WI38 (cell line): ENCODE measurements around the gene CST9L.

Source experiments
- H3K4me3 ChIP-seq: 2 replicates; pipeline ENCODE4 v1.5.1; 2011; ENCODE audit warnings: low read depth, mild to moderate bottlenecking, control low read depth, low read length
- TF ChIP-seq, protein P1 (sequence below): IDR thresholded peaks from 2 replicates; pipeline ENCODE4 v1.5.1; 2012; ENCODE audit warnings: low read depth, mild to moderate bottlenecking, control low read depth, low read length

The CST9L gene

DNA sequence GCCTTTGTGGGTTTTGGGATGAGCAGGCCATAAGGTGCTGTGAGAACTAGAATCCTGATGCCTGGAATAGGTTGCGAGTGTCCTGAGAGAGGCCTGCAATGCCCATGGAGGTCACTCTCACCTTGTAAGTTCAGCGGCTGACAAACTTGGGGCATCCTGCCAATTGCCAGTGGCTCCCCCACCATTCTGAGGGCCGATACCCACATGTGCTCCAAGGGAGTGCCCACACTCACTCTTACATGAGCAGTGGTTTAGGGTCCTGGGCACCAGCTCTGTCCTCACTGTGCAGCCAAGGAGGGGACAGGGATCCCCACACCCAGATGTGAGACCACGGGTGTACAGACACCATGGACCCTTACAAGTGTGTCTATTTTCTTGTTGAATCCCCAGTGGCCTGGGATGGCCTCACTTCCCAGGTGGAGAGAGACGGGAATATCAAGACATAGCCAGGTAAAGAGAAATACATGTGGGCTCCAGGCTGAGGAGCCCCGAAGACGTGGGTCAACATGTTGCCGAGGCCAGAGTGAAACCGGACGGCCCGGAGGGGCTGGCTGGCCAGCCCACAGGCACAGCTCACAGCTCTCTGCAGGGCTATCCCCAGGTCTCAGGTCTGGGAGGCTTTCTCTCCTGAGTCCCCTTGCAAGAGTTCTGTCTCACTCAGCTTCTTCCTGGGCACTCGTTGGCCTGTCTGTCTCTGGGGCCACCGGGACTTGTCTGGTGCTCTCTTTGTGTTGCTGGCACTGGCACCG is 39.4 kb upstream of the CST9L start:
- no peak overlapping the region for H3K4me3 ChIP-seq
- TF ChIP-seq, protein P1, sequence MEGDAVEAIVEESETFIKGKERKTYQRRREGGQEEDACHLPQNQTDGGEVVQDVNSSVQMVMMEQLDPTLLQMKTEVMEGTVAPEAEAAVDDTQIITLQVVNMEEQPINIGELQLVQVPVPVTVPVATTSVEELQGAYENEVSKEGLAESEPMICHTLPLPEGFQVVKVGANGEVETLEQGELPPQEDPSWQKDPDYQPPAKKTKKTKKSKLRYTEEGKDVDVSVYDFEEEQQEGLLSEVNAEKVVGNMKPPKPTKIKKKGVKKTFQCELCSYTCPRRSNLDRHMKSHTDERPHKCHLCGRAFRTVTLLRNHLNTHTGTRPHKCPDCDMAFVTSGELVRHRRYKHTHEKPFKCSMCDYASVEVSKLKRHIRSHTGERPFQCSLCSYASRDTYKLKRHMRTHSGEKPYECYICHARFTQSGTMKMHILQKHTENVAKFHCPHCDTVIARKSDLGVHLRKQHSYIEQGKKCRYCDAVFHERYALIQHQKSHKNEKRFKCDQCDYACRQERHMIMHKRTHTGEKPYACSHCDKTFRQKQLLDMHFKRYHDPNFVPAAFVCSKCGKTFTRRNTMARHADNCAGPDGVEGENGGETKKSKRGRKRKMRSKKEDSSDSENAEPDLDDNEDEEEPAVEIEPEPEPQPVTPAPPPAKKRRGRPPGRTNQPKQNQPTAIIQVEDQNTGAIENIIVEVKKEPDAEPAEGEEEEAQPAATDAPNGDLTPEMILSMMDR, result no peak

DNA sequence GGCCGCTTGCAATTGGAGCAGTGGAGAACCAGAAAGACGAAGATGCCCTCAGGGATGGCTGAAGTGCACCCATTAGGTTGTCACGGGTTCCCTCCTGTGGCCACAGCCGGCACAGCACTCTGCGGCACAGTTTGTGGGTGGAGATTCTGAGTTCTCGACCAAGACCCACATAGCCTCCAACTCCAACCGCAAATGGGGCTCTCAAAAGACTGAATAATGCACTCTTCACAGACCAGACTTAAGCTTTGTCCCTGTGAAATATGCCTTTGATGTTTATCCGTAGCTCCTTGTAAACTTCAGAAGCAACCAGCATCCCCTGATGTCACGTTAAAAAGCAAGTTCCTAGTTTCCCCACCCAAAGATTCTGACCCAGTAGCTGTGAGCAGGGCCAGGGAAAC is 38.4 kb upstream of the CST9L start:
- no peak overlapping the region for H3K4me3 ChIP-seq
- TF ChIP-seq, protein P1, result peak; percentile 97

DNA sequence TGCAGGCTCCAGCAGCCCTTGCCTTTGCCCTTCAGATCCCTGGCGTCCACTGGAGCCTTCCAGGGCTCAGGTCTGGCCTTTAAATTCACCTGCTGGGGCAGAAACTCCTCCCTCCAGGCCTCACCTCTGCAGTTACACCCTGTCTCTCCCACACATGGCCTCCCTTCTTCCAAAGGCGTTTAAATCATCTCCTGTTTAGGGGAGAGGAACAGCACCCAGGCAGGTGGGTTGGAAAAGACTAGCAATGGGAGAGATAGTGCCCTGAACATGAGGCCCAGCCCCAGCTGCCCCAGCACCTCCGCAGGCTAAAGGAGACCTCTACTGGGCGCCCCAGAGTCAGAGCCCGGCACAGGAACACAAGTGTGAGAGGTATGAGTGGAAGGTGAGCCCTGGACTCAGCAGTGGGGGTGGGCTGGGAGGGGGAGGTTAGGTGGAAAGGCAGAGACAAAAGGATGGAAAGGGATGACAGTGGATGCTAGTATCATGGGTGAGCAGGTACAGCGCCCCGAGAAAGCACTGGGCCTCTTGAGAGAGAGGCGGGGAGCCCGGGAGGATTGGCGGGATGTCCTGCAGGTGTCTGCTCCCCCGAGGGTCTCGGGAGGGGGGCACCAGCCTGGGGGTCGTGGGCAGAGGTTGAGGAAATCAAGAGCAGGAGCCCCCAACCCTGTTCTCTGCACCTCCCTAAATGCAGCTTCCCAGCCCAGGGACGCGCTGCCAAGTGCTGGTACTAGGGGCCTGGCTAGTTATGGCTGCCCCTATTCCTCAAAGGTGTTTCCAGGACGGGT is 37.8 kb upstream of the CST9L start, which contains the start of gene CST9:
Gene CST9, minus strand, starts transcription at position 51 of the 785 bp plus-strand sequence. CDS start 53 bp downstream, outside the sequence.
- no peak within 1 kb of the TSS for H3K4me3 ChIP-seq
- TF ChIP-seq, protein P1, result no peak

DNA sequence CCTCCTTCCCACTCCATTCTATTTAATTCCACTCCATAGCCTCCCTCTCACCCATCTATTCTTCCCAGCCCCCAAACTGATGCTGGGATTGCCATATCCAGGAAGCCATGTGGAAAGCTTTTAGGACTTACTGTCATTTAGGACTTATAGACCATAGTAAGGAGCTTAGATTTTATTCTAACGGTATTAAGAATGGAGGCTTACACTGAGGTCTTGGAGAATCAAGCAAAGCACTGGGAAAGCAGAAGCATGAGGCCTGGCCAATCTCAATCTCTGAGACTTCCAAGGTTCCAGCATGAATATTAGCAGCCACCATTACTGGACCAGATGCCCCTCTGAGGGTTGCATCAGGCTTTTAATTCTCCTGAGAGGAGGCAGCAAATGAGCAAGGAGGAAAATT is 36.0 kb upstream of the CST9L start:
- TF ChIP-seq, protein P1, result no peak
- no peak overlapping the region for H3K4me3 ChIP-seq

DNA sequence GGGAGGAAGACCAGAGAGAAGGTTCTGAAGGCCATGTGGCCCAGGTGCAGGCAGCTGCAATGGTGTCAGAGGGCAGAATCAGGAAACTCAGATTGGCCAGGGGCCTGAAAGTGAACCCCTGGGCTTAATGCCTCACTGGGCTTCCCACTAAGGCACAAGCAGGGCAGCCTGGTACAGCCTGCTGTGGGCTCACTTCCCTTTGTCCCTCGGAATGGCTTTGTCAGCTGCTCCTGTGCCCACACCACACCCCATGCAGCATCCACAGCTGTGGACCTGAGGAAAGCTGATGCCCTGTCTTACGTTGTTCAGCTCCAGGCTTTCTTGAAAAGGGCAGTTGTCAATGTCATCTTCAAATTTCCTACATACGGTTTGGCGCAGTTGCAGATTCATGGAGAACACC is 35.0 kb upstream of the CST9L start:
- no peak overlapping the region for H3K4me3 ChIP-seq
- TF ChIP-seq, protein P1, result no peak

DNA sequence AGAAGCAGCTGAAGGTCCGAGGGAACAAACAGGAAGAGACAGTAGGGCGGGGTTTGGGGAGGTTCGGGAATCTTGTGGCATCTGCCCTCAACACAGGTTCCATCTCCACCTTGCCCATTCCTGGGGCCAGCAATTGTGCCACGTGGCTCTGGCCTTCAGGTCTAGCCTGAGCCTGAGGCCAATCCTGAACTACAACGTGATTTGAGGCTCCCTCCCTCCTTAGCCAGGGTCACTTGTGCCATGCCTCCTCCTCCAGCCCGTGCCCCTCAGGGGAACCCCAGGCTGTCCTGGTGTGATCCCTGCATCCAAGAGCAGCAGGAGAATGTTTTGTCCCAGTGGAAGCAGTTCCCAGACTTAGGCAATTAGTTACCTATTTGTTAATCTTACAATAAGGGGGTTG is 34.4 kb upstream of the CST9L start:
- no peak overlapping the region for H3K4me3 ChIP-seq

More for the DNA sequence above, 34.4 kb upstream of the CST9L start:
- TF ChIP-seq, protein P1, result no peak
